ENCODE data around the gene CNR2.

DNA sequence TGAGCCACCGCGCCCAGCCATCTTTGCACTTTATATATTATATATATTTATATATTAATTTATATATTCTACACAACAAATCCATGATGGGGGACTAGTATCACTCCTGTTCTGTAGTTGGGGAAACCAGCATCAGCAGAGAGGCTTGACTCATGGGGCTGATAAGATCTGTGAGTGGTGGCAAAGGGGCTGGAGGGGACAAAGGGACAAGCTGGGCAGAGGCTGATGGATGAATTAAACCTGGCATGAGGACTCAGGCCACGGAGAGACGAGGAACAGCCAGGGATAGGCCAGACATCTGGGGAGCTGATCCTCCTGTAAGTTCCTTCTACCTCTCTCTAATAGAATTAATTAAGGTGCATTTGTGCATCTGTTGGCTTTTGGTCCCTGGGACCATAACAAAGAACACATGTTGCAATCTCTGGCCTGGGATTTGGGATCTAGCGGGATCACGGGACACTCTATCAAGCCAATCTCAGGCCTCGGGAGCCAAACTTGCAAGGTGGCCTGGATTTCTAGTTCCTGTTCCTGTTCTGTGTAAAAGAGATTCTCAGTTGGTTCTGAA, 7.6 kb downstream of the CNR2 start:
- no peak for TF ChIP-seq POLR2A (IDR thresholded peaks at IDR 0.05)
- TF ChIP-seq, protein P1, sequence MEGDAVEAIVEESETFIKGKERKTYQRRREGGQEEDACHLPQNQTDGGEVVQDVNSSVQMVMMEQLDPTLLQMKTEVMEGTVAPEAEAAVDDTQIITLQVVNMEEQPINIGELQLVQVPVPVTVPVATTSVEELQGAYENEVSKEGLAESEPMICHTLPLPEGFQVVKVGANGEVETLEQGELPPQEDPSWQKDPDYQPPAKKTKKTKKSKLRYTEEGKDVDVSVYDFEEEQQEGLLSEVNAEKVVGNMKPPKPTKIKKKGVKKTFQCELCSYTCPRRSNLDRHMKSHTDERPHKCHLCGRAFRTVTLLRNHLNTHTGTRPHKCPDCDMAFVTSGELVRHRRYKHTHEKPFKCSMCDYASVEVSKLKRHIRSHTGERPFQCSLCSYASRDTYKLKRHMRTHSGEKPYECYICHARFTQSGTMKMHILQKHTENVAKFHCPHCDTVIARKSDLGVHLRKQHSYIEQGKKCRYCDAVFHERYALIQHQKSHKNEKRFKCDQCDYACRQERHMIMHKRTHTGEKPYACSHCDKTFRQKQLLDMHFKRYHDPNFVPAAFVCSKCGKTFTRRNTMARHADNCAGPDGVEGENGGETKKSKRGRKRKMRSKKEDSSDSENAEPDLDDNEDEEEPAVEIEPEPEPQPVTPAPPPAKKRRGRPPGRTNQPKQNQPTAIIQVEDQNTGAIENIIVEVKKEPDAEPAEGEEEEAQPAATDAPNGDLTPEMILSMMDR (IDR thresholded peaks at IDR 0.05), result no peak
- no peak for TF ChIP-seq EP300 (IDR thresholded peaks at IDR 0.05)
